HG03521 (cell line): Measurements from ENCODE around the gene APOL4.
"Not testable (repeated sequence)": the region's sequence is repeated elsewhere in the genome, so short reads cannot be mapped to it uniquely, and the experiment has no call there.

Experiments used
- ATAC-seq: cut with Tn5 transposase; IDR thresholded peaks from one replicate; pipeline ENCODE4 v1.9.1; 2021; ENCODE audit warnings: mild to moderate bottlenecking, moderate library complexity; ENCODE audit not compliant: unreplicated experiment

Gene APOL4

GRCh38 chr22:36209488-36209908 lies 7.9 kb upstream of the APOL4 start:
- not testable (repeated sequence) for ATAC-seq

- ATAC-seq: no peak
Observed at GRCh38 chr22:36208914-36209313, 7.3 kb upstream of the APOL4 start.

GRCh38 chr22:36208162-36208765 lies 6.7 kb upstream of the APOL4 start:
- ATAC-seq: no peak

- no peak for ATAC-seq
Observed at GRCh38 chr22:36206255-36206654, 4.6 kb upstream of the APOL4 start.

- ATAC-seq: not testable (repeated sequence)
Observed at GRCh38 chr22:36205573-36205972, 4.0 kb upstream of the APOL4 start.

- no peak for ATAC-seq
Observed at GRCh38 chr22:36204632-36205015, 3.0 kb upstream of the APOL4 start.

GRCh38 chr22:36204001-36204631 lies 2.5 kb upstream of the APOL4 start:
- ATAC-seq: no peak

GRCh38 chr22:36203441-36203840 lies 1.8 kb upstream of the APOL4 start:
- ATAC-seq: not testable (repeated sequence)

GRCh38 chr22:36202906-36203305 lies 1.3 kb upstream of the APOL4 start:
- not testable (repeated sequence) for ATAC-seq

GRCh38 chr22:36201025-36201424 lies 584 bp downstream of the APOL4 start:
- not testable (repeated sequence) for ATAC-seq

- ATAC-seq: no peak
Observed at GRCh38 chr22:36199001-36199551, 2.5 kb downstream of the APOL4 start.

GRCh38 chr22:36198536-36198935 lies 3.1 kb downstream of the APOL4 start:
- ATAC-seq: no peak

- no peak for ATAC-seq
Observed at GRCh38 chr22:36197514-36198146, 4.0 kb downstream of the APOL4 start.

GRCh38 chr22:36197065-36197440 lies 4.6 kb downstream of the APOL4 start:
- no peak for ATAC-seq

- no peak for ATAC-seq
Observed at GRCh38 chr22:36196254-36197064, 5.2 kb downstream of the APOL4 start.

- ATAC-seq: no peak
Observed at GRCh38 chr22:36194971-36195370, 6.6 kb downstream of the APOL4 start.

GRCh38 chr22:36194385-36194784 lies 7.2 kb downstream of the APOL4 start:
- no peak for ATAC-seq

GRCh38 chr22:36193577-36193976 lies 8.0 kb downstream of the APOL4 start:
- ATAC-seq: no peak

GRCh38 chr22:36193171-36193570 lies 8.4 kb downstream of the APOL4 start:
- ATAC-seq: no peak

GRCh38 chr22:36192542-36192941 lies 9.1 kb downstream of the APOL4 start:
- no peak for ATAC-seq

- ATAC-seq: no peak
Observed at GRCh38 chr22:36191106-36191836, 10.3 kb downstream of the APOL4 start.
